GM12875 (cell line): Measurements from ENCODE around the gene FAM161B.
"Not testable (repeated sequence)": the region's sequence is repeated elsewhere in the genome, so short reads cannot be mapped to it uniquely, and the experiment has no call there.

Source experiments
- H3K4me3 ChIP-seq: one replicate; pipeline ENCODE4 v1.5.1; 2011; ENCODE audit warnings: low read depth, low read length, control low read depth
- CTCF ChIP-seq: IDR thresholded peaks from 2 replicates; pipeline ENCODE4 v1.5.1; 2011; ENCODE audit warnings: low read depth, mild to moderate bottlenecking, control low read depth, inconsistent platforms, low read length, moderate library complexity, borderline replicate concordance; ENCODE audit not compliant: insufficient read depth

The FAM161B gene

GRCh38 chr14:73942180-73942579 lies 7.7 kb downstream of the FAM161B start:
- no peak for TF ChIP-seq CTCF
- no peak overlapping the region for H3K4me3 ChIP-seq

GRCh38 chr14:73937012-73937411 lies 12.9 kb downstream of the FAM161B start:
- no peak overlapping the region for H3K4me3 ChIP-seq
- TF ChIP-seq CTCF = no peak

GRCh38 chr14:73936548-73936947 lies 13.3 kb downstream of the FAM161B start:
- no peak for TF ChIP-seq CTCF
- no peak overlapping the region for H3K4me3 ChIP-seq

DNA sequence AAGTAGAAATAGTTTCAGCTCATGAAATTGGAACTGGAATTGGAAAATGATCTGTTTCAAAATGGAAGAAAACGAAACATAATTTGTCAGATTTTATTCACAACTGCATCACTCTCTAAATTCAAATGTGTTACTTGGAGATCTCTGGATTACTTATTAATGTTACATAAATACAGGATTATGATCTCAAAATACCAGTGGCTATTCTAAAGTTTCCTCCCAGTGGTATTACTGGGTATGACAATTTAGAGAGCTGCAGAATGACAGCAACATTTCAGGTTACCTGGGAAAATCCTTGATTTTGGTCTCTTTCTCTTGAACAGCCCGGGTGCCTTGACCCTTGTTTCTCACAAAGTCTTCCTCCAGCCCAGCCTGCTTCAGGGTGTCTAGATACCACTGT lies 14.2 kb downstream of the FAM161B start:
- TF ChIP-seq CTCF = no peak
- no peak overlapping the region for H3K4me3 ChIP-seq

- no peak overlapping the region for H3K4me3 ChIP-seq
- no peak for TF ChIP-seq CTCF
Observed at GRCh38 chr14:73924337-73924736, 25.6 kb downstream of the FAM161B start.

DNA sequence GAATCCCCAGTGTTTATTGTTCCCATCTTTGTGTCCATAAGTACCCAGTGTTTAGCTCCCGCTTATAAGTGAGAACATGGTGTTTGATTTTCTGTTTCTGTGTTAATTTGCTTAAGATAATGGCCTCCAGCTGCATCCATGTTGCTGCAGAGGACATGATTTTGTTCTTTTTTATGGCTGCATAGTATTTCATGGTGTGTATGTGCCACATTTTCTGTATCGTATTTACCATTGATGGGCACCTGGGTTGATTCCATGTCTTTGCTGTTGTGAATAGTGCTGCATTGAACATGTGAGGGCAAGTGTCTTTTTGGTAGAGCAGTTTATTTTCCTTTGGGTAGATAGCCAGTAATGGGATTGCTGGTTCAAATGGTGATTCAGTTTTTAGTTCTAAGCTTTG lies 30.4 kb downstream of the FAM161B start:
- H3K4me3 ChIP-seq = not testable (repeated sequence)

- TF ChIP-seq CTCF = no peak
- no peak overlapping the region for H3K4me3 ChIP-seq
Observed at GRCh38 chr14:73916324-73916723, 33.6 kb downstream of the FAM161B start.

DNA sequence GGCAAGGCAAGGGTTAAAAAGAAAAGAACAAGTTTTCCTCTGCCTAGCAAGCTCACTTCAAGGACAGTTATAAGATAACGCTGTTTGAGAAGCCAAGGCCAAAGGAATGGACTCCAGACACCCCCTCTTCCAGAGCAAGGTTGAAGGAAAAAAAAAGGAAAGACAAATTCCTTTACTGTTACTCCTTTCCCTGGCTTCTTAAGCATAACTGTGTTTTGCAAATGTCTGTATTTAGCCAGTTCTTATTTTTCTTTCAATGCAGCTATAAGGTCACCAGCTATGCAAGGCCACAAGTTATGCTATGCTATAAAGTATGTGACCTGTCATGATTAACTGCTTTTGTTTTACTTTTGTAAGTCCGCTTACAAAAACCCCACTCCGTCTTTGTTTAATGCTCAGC lies 36.6 kb downstream of the FAM161B start:
- no peak for TF ChIP-seq CTCF
- no peak overlapping the region for H3K4me3 ChIP-seq
